Thoracic aorta (tissue), 2 donors: ENCODE data around the gene PDGFD. TPM values are rescaled to one million over a fixed set of nuclear protein-coding genes. Genes with fewer than 3 reads are reported as not detected.

Experiments
- ATAC-seq: fragments of 150-250 bp; one replicate; pipeline ENCODE4 v1.8.0; 2017; ENCODE audit warnings: low read depth; ENCODE audit not compliant: insufficient number of reproducible peaks, low FRiP score
- DNase-seq: peaks from one replicate; pipeline ENCODE4 v3.0.0-alpha.2; 2020; ENCODE audit warnings: low spot score
- H3K27ac ChIP-seq, 2 donors: fragments of 200-600 bp; sonication (generic); 1 replicate in 1 of 2; 2 replicates in 1 of 2; pipeline ENCODE4 v1.5.1; 2016; ENCODE audit warnings: mild to moderate bottlenecking in 2 of 2, moderate library complexity in 2 of 2
- H3K27me3 ChIP-seq: fragments of 200-600 bp; sonication (generic); replicated peaks from 2 replicates; pipeline ENCODE4 v1.6.0; 2016; ENCODE audit warnings: mild to moderate bottlenecking; ENCODE audit not compliant: insufficient read depth
- H3K36me3 ChIP-seq: fragments of 200-600 bp; sonication (generic); one replicate; pipeline ENCODE4 v1.5.1; 2016
- H3K4me1 ChIP-seq, 2 donors: fragments of 200-600 bp; sonication (generic); 1 replicate in 1 of 2; 2 replicates in 1 of 2; pipeline versions ENCODE4 v1.5.1 to v1.6.0; 2016; ENCODE audit warnings: low read depth in 2 of 2, mild to moderate bottlenecking in 1 of 2; ENCODE audit not compliant: control insufficient read depth in 1 of 2
- H3K4me3 ChIP-seq: fragments of 200-600 bp; sonication (generic); 2 replicates; pipeline ENCODE4 v1.5.1; 2016; ENCODE audit warnings: mild to moderate bottlenecking
- H3K9me3 ChIP-seq: fragments of 200-600 bp; sonication (generic); 2 replicates; pipeline ENCODE4 v1.5.1; 2016
- total RNA-seq, 2 donors: library from RNA; depleted of rRNA; stranded (reverse); fragments of >200 nt; gene quantifications; one replicate each; pipeline versions ENCODE4 v1.1.0 to v1.2.3, GENCODE V29; 2016
- TF ChIP-seq, protein P1 (sequence below): fragments of 200-600 bp; sonication (generic); IDR thresholded peaks from one replicate; pipeline ENCODE4 v1.5.1; 2019; ENCODE audit warnings: antibody characterized with exemption

PDGFD gene
- total RNA-seq, 2 donors from 2014 or later: 135 to 152 TPM

DNA sequence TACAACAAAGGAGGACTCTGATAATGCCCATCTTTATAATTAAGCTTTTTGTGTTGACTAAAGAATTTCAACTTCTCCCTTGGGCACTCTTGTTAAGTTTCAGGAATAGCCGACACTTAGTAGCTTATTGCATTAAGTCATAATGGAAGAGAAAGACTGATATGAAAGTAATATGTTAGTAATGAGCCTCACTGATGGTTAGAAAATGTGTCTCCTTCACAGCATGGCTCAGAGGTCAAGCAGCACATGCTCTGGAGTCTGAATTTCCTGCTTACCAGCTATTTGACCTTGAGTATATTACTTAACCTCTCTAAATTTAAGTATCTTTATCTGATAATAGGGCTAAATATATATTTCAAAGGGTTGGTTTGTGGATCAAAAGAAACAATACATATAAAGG lies 39.0 kb downstream of the PDGFD start:
- DNase-seq (no peak), ATAC-seq (no peak)
- peak overlapping the region in 1 of 2 donors; percentile 20 for H3K27ac ChIP-seq

DNA sequence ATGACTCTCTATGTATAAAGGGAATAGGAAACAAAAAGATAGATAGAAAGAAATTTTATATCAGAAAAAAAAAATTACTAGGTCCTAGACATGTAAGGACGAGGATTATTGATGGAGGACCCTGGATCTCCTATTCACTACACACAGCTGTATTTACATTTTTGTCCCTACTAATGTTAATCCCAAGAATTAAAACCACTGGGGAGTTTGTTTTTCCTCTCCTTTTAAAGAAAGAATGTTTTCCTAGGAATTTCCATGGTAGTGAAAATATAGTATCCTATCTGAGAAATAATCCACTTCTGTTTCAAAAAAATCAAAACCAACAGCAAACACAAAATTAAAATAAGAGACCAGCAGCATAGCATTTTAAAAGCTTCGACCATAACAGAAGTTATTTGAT lies 41.1 kb downstream of the PDGFD start:
- H3K36me3 ChIP-seq: no peaks in the 10 kb centered on the region
- H3K4me3 ChIP-seq: no peak overlapping the region

More for the DNA sequence above, 39.0 kb downstream of the PDGFD start:
- no peaks in the 10 kb centered on the region for H3K9me3 ChIP-seq
- no peaks in the 10 kb centered on the region for H3K27me3 ChIP-seq
- peaks cover 3 to 6% of the 10 kb centered on the region in 2 donors for H3K4me1 ChIP-seq
- TF ChIP-seq, protein P1, sequence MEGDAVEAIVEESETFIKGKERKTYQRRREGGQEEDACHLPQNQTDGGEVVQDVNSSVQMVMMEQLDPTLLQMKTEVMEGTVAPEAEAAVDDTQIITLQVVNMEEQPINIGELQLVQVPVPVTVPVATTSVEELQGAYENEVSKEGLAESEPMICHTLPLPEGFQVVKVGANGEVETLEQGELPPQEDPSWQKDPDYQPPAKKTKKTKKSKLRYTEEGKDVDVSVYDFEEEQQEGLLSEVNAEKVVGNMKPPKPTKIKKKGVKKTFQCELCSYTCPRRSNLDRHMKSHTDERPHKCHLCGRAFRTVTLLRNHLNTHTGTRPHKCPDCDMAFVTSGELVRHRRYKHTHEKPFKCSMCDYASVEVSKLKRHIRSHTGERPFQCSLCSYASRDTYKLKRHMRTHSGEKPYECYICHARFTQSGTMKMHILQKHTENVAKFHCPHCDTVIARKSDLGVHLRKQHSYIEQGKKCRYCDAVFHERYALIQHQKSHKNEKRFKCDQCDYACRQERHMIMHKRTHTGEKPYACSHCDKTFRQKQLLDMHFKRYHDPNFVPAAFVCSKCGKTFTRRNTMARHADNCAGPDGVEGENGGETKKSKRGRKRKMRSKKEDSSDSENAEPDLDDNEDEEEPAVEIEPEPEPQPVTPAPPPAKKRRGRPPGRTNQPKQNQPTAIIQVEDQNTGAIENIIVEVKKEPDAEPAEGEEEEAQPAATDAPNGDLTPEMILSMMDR: no peak
- no peaks in the 10 kb centered on the region for H3K36me3 ChIP-seq
- H3K4me3 ChIP-seq: no peak overlapping the region

DNA sequence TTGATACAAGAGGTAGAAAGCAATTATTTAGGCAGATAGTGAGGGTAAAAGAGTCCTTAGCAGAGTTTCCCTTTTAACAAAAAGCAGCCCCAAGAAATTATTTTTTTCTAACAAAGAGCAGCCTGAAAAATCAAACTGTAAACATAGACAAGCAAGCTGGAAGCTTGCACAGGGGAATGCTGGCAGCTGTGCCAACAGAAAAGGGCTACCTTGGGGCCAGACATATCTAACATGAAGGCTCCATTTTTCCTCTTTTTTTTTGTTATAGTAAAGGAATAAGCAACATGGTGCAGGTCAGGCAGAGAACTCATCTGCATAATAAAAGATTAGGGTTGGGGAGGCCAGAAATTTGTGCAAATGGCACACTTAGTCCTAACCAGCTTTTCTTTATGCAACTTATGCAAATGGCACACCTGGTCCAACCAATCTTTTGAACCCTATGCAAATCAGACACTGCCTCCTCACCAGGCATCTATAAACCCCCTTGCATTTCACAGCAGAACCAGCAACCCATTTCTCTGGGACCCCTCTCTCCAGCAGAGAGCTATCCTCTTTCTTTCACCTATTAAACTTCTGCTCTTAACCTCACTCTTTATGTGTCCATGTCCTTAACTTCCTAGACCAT lies 41.8 kb downstream of the PDGFD start:
- no peak for DNase-seq
- TF ChIP-seq, protein P1: no peak
- peaks cover 3 to 6% of the 10 kb centered on the region in 2 donors for H3K4me1 ChIP-seq
- no peaks in the 10 kb centered on the region for H3K9me3 ChIP-seq
- no peak for ATAC-seq
- H3K27me3 ChIP-seq: no peaks in the 10 kb centered on the region
- no peak overlapping the region for H3K27ac ChIP-seq
- H3K36me3 ChIP-seq: no peaks in the 10 kb centered on the region
- no peak overlapping the region for H3K4me3 ChIP-seq

More for the DNA sequence above, 41.1 kb downstream of the PDGFD start:
- TF ChIP-seq, protein P1: no peak
- no peak overlapping the region for H3K27ac ChIP-seq
- no peak for DNase-seq
- no peaks in the 10 kb centered on the region for H3K9me3 ChIP-seq
- peaks cover 3 to 6% of the 10 kb centered on the region in 2 donors for H3K4me1 ChIP-seq
- no peaks in the 10 kb centered on the region for H3K27me3 ChIP-seq
- no peak for ATAC-seq

DNA sequence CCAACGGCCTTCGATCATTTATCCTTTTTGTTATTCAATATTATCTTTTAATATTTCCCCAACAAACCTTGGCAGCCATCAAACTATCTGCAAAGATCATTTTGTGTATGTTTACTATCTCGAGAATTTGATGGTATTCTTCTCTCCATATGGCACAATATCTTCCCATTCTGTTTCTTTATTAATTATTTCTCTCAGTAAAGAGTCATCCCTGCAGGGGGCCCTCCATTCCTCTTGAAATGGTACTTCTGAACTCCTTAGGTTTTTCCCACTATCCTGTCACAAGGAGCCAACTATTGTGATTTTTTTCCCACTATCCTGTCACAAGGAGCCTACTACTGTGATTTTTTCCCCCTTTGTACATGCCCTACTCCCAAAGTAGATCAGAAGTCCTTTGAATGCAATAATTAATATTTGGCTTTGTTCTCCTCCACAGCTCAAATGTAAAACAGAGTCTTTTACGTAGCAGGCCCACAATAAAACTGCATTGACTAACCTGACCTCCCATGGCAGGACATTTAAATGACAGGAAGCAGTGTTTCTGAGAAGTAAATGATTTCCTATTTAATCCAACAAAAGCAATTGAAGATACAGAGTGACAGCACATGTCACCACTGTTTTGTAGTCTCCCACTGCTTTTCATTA lies 43.3 kb downstream of the PDGFD start:
- DNase-seq (no peak), ATAC-seq (no peak)
- Histone ChIP-seq H3K4me3 (no peak overlapping the region), H3K9me3 (no peaks in the 10 kb centered on the region), H3K27ac (no peak overlapping the region), H3K4me1 (peaks cover 3 to 6% of the 10 kb centered on the region in 2 donors), H3K27me3 (no peaks in the 10 kb centered on the region), H3K36me3 (no peaks in the 10 kb centered on the region)
- TF ChIP-seq, protein P1: no peak

DNA sequence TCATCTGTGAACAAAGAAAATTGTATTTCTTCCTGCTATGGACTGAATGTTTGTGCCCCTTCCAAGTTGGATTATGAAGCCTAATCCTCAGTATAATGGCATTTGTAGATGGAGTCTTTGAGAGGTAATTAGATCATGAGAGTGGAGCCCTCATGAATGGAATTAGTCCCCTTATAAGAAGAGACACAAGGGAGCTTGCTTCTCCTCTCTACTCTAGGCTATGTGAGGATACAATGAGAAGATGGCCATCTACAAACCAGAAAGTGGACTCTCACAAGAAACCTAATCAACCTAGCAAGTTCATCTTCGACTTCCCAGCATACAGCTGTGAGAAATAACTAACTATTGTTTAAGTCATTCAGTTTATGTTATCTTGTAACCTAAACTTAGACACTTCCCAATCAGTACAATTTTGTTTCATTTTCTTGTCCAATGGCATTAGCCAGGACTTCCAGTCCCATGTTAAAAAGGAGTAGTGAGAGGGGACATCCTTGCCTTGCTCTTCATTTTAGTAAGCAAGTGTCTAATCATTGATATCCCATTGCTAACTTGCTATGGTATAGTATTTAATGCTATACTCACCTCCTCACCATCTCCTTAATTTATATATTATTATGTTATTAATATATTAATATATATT lies 45.7 kb downstream of the PDGFD start:
- DNase-seq (no peak), ATAC-seq (no peak)
- H3K9me3 ChIP-seq: no peaks in the 10 kb centered on the region
- H3K27ac ChIP-seq: no peak overlapping the region
- no peaks in the 10 kb centered on the region for H3K36me3 ChIP-seq
- no peak overlapping the region for H3K4me3 ChIP-seq
- no peaks in the 10 kb centered on the region for H3K27me3 ChIP-seq
- TF ChIP-seq, protein P1: no peak
- peaks cover 3 to 6% of the 10 kb centered on the region in 2 donors for H3K4me1 ChIP-seq
